ENCODE data around the gene LHPP.

The LHPP gene

GRCh38 chr10:124611738-124612137 lies 150.1 kb downstream of the LHPP start:
- no peak for DNase-seq

GRCh38 chr10:124612611-124613498 lies 151.2 kb downstream of the LHPP start:
- no peak for DNase-seq

GRCh38 chr10:124614003-124614659 lies 152.5 kb downstream of the LHPP start:
- no peak for DNase-seq

- DNase-seq = no peak
Measured at GRCh38 chr10:124615259-124615658, 153.6 kb downstream of the LHPP start.

- no peak for DNase-seq
Measured at GRCh38 chr10:124616040-124616835, 154.6 kb downstream of the LHPP start.

GRCh38 chr10:124616836-124617130 lies 155.2 kb downstream of the LHPP start:
- DNase-seq = no peak

- no peak for DNase-seq
Measured at GRCh38 chr10:124618470-124619073, 156.9 kb downstream of the LHPP start.

- no peak for DNase-seq
Measured at GRCh38 chr10:124619195-124619594, 157.6 kb downstream of the LHPP start.

- DNase-seq = no peak
Measured at GRCh38 chr10:124619802-124620490, 158.3 kb downstream of the LHPP start.

GRCh38 chr10:124621637-124622036 lies 160.0 kb downstream of the LHPP start:
- DNase-seq = no peak

- DNase-seq = no peak
Measured at GRCh38 chr10:124622158-124622557, 160.5 kb downstream of the LHPP start.

GRCh38 chr10:124622866-124623536 lies 161.4 kb downstream of the LHPP start:
- no peak for DNase-seq

GRCh38 chr10:124624006-124624405 lies 162.4 kb downstream of the LHPP start:
- DNase-seq = no peak

- DNase-seq = no peak
Measured at GRCh38 chr10:124624466-124624865, 162.8 kb downstream of the LHPP start.

GRCh38 chr10:124624895-124625294 lies 163.3 kb downstream of the LHPP start:
- no peak for DNase-seq

GRCh38 chr10:124625831-124626238 lies 164.2 kb downstream of the LHPP start:
- no peak for DNase-seq

GRCh38 chr10:124626759-124627380 lies 165.2 kb downstream of the LHPP start:
- no peak for DNase-seq

GRCh38 chr10:124627866-124628675 lies 166.4 kb downstream of the LHPP start:
- DNase-seq = no peak

- no peak for DNase-seq
Measured at GRCh38 chr10:124628676-124629021, 167.0 kb downstream of the LHPP start.

GRCh38 chr10:124629415-124629814 lies 167.8 kb downstream of the LHPP start:
- DNase-seq = no peak

GRCh38 chr10:124629842-124630241 lies 168.2 kb downstream of the LHPP start:
- DNase-seq = no peak
